GM19023 (cell line): ENCODE measurements around the gene B4GALT2.

Source experiments
- ATAC-seq: cut with Tn5 transposase; IDR thresholded peaks from one replicate; pipeline ENCODE4 v1.9.1; 2021; ENCODE audit warnings: mild to moderate bottlenecking, moderate library complexity; ENCODE audit not compliant: unreplicated experiment

B4GALT2 gene

GRCh38 chr1:43969416-43969745, 9.6 kb upstream of the B4GALT2 start:
- ATAC-seq, result no peak

GRCh38 chr1:43969746-43970466, 9.1 kb upstream of the B4GALT2 start, which contains the start of gene DPH2:
Gene DPH2, plus strand, starts transcription at chr1:43970010. Its CDS starts 166 bp downstream, at chr1:43970176.
- peak; percentile 78 for ATAC-seq

GRCh38 chr1:43970502-43970901, 8.5 kb upstream of the B4GALT2 start:
- ATAC-seq, result no peak

GRCh38 chr1:43970911-43971310, 8.1 kb upstream of the B4GALT2 start:
- no peak for ATAC-seq

GRCh38 chr1:43971336-43971980, 7.6 kb upstream of the B4GALT2 start:
- ATAC-seq, result no peak

- no peak for ATAC-seq
Measured at GRCh38 chr1:43973981-43974442, 5.0 kb upstream of the B4GALT2 start.

GRCh38 chr1:43974443-43975248, 4.4 kb upstream of the B4GALT2 start, which contains the start of gene ATP6V0B:
Gene ATP6V0B, plus strand, starts transcription at chr1:43974960. Its CDS starts 81 bp downstream, at chr1:43975041.
- peak; percentile 65 for ATAC-seq

- ATAC-seq, result peak; percentile 3
Measured at GRCh38 chr1:43975249-43975961, 3.6 kb upstream of the B4GALT2 start.

GRCh38 chr1:43976045-43976444, 3.0 kb upstream of the B4GALT2 start:
- no peak for ATAC-seq

- ATAC-seq, result no peak
Measured at GRCh38 chr1:43976890-43977289, 2.1 kb upstream of the B4GALT2 start.

GRCh38 chr1:43977376-43978263, 1.4 kb upstream of the B4GALT2 start:
- no peak for ATAC-seq

GRCh38 chr1:43978264-43978550, 803 bp upstream of the B4GALT2 start:
- no peak for ATAC-seq

GRCh38 chr1:43979261-43979527, 184 bp downstream of the B4GALT2 start:
- no peak for ATAC-seq

- no peak for ATAC-seq
Measured at GRCh38 chr1:43979528-43980254, 681 bp downstream of the B4GALT2 start.

GRCh38 chr1:43980255-43981134, 1.5 kb downstream of the B4GALT2 start:
- no peak for ATAC-seq

- ATAC-seq, result no peak
Measured at GRCh38 chr1:43981135-43981491, 2.1 kb downstream of the B4GALT2 start.

- no peak for ATAC-seq
Measured at GRCh38 chr1:43981636-43982035, 2.6 kb downstream of the B4GALT2 start.

GRCh38 chr1:43982241-43982640, 3.2 kb downstream of the B4GALT2 start:
- ATAC-seq, result no peak

- no peak for ATAC-seq
Measured at GRCh38 chr1:43982808-43983207, 3.8 kb downstream of the B4GALT2 start.
